SIG-M5 (cell line): ENCODE data around the gene MRPL27.
"Not testable (repeated sequence)": the region's sequence is repeated elsewhere in the genome, so short reads cannot be mapped to it uniquely, and the experiment has no call there.

Experiments
- DNase-seq: peaks from one replicate; lab custom pipeline; 2025; lab: John Stamatoyannopoulos, UW

The MRPL27 gene

GRCh38 chr17:50345432-50346312 lies 27.3 kb downstream of the MRPL27 start, which contains the start of gene XYLT2:
Gene XYLT2, plus strand, starts transcription at chr17:50346126. Its CDS starts 15 bp downstream, at chr17:50346141.
- no peak for DNase-seq

GRCh38 chr17:50344731-50345365 lies 28.1 kb downstream of the MRPL27 start:
- no peak for DNase-seq

GRCh38 chr17:50339381-50339780 lies 33.6 kb downstream of the MRPL27 start:
- DNase-seq: no peak

- DNase-seq: no peak
These were observed 34.3 kb downstream of the MRPL27 start for GRCh38 chr17:50338645-50339044.

- no peak for DNase-seq
These were observed 35.0 kb downstream of the MRPL27 start for GRCh38 chr17:50337956-50338355.

GRCh38 chr17:50333291-50334057 lies 39.5 kb downstream of the MRPL27 start:
- not testable (repeated sequence) for DNase-seq

GRCh38 chr17:50332196-50332595 lies 40.8 kb downstream of the MRPL27 start:
- DNase-seq: no peak

- no peak for DNase-seq
These were observed 41.7 kb downstream of the MRPL27 start for GRCh38 chr17:50331085-50331791.

- no peak for DNase-seq
These were observed 42.7 kb downstream of the MRPL27 start for GRCh38 chr17:50330151-50330775.

- DNase-seq: no peak
These were observed 43.3 kb downstream of the MRPL27 start for GRCh38 chr17:50329716-50330115.

- DNase-seq: no peak
These were observed 44.3 kb downstream of the MRPL27 start for GRCh38 chr17:50328363-50329325.

GRCh38 chr17:50326831-50327364 lies 46.1 kb downstream of the MRPL27 start:
- no peak for DNase-seq

GRCh38 chr17:50325906-50326305 lies 47.1 kb downstream of the MRPL27 start:
- DNase-seq: no peak

- no peak for DNase-seq
These were observed 49.9 kb downstream of the MRPL27 start for GRCh38 chr17:50323060-50323459.

GRCh38 chr17:50322271-50322670 lies 50.7 kb downstream of the MRPL27 start:
- DNase-seq: no peak

GRCh38 chr17:50319306-50320004 lies 53.5 kb downstream of the MRPL27 start:
- no peak for DNase-seq

- DNase-seq: no peak
These were observed 54.3 kb downstream of the MRPL27 start for GRCh38 chr17:50318501-50319285.
